IPS DF 6.9 (cell line): ENCODE data around the gene ZFP69.

ENCODE experiments used
- DNase-seq: peaks from one replicate; pipeline ENCODE4 v3.0.0-alpha.2; 2013; ENCODE audit warnings: low read depth, low spot score
- H3K27ac ChIP-seq: one replicate; pipeline ENCODE4 v1.5.1; 2013; ENCODE audit warnings: low read length, control low read depth
- H3K27me3 ChIP-seq: 2 replicates; pipeline ENCODE4 v1.6.1; 2013; ENCODE audit warnings: mild to moderate bottlenecking, low read length; ENCODE audit not compliant: control insufficient read depth, insufficient read depth
- H3K36me3 ChIP-seq: 2 replicates; pipeline ENCODE4 v1.6.1; 2013; ENCODE audit warnings: low read length; ENCODE audit not compliant: control insufficient read depth, insufficient read depth
- H3K4me1 ChIP-seq: 2 replicates; pipeline ENCODE4 v1.6.1; 2013; ENCODE audit warnings: low read length; ENCODE audit not compliant: control insufficient read depth, insufficient read depth
- H3K4me3 ChIP-seq: 2 replicates; pipeline ENCODE4 v1.5.1; 2013; ENCODE audit warnings: mild to moderate bottlenecking, low read length
- H3K9me3 ChIP-seq: 2 replicates; pipeline ENCODE4 v1.6.1; 2013; ENCODE audit warnings: low read length, inconsistent platforms; ENCODE audit not compliant: control insufficient read depth, insufficient read depth
- WGBS: extraction: QIAGEN DNeasy Blood & Tissue Kit; methylation state at CpG from one replicate; pipeline ENCODE4 v1.1.7; 2013; ENCODE audit warnings: mixed read lengths, missing lambda C conversion rate; ENCODE audit not compliant: insufficient read length, insufficient coverage; 5-methylcytosine and 5-hydroxymethylcytosine counted together

Gene ZFP69

DNA sequence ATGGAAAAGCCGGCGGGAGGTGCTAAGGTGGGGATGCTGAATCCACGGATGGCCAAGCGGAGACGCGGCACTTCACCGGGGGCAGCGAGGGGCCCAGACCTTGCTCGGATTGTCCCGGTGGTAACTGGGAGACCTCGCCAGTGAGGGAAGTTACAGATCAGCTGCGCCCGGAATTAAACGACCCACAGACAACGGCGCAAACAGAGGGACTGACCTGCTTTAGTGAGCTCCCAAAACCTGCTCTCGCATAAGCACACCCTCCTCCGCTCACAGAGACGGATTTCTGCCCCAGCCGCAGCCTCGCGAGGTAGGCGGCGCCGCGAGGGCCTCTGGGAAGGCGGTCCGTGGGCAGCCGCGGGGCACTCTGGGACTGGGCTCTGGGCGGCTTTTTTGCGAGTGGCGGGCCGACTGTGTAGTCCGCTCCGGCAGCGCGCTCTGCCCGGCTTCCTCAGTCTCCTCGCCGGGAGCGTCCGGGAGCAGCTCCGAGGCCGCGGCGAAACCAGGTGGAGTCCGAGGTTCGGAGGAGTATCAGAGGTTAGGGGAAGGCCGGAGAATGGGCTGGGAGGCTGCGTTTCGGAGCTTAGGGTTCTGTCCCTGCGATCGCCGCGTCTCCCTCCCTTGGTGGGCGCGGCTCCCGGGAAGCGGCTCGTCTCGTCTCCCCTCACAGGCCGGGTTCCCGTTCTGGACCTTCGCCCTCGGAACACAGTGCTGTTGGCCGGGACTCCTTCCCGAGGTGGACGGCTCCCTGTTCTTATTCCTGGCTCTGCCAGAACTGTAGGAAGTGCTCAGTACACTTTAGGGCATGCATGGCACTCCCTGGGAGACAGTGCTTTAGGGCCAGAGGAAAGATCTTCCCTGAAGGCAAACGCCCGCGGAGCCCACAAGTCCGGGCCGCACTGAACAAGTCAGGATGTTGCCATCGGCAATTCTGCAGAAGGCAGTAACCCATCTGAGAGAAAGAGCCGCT is 31.6 kb downstream of the ZFP69 start, which contains the start of gene EXO5:
EXO5 (plus strand) TSS at position 393 of the 967 bp plus-strand sequence. CDS start 5,778 bp downstream, outside the sequence.
- H3K36me3 ChIP-seq: no peaks in the 10 kb centered on the region
- no peak within 1 kb of the TSS for H3K27ac ChIP-seq
- no CpG with 5 or more reads among the region's 76 CpGs for WGBS
- H3K27me3 ChIP-seq: no peaks in the 10 kb centered on the region
- H3K4me3 ChIP-seq: peak within 1 kb of the TSS; percentile 41; the same call in 1 of the 2 replicates
- H3K9me3 ChIP-seq: no peaks in the 10 kb centered on the region
- no peaks in the 10 kb centered on the region for H3K4me1 ChIP-seq
- no peak for DNase-seq

DNA sequence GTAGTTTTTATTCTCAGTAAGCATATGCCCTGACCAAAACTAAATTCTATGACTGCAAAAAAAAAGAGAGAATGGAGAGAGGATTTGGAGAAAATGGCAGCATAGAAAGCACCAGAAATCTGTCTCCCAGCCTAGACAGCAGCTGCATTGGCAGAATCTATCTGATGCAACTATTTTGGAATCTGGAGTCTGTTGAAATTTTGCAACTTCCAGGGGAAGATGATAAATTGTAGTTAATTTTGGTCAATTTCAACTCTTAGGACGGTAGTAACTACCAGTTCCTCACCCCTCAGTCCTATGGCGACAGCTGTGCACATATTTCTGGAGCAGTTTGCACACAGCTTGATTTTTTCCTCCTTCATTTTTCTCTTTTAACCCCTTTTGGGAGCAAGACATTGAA is 42.4 kb downstream of the ZFP69 start:
- DNase-seq: no peak
- no peaks in the 10 kb centered on the region for H3K27me3 ChIP-seq
- H3K9me3 ChIP-seq: no peaks in the 10 kb centered on the region; the same call in 1 of the 2 replicates
- no peaks in the 10 kb centered on the region for H3K4me1 ChIP-seq
- no CpG with 5 or more reads among the region's 2 CpGs for WGBS
- no peak overlapping the region for H3K27ac ChIP-seq
- H3K4me3 ChIP-seq: no peak overlapping the region
- H3K36me3 ChIP-seq: 0 out of 2 replicates have a peak, but pooled peaks cover 4% of the 10 kb centered on the region

DNA sequence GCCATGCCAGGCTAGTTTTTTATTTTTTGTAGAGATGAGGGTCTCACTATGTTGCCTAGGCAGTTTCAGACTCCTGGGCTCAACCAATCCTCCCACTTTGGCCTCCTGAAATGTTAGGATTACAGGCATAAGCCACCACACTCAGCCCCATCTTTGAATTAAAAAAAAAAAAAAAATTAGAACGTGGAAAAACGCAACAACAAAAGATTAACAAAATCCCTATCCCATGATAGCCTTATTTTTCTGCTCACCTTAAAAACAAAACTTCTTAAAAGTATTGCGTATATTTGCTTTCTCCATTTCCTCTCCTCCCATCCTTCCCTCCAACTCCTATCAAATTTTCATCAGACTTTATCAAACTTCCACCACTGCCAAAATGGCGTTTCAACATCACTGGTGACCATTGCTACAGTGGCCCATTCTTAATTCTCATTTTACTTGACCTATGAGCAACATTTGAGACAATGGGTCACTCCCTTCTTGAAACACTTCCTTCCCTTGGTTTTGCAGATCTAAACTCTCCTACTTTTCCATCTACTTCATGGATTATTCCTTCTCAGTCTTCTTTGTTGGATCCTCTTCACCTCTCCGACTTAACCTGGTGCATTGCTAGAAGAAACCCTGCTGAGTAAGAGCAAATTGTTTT is 53.8 kb downstream of the ZFP69 start:
- Histone ChIP-seq H3K9me3 (no peaks in the 10 kb centered on the region), H3K4me3 (peak overlapping the region; percentile 94; the same call in 1 of the 2 replicates), H3K4me1 (no peaks in the 10 kb centered on the region), H3K27me3 (no peaks in the 10 kb centered on the region), H3K36me3 (no peaks in the 10 kb centered on the region), H3K27ac (no peak overlapping the region)
- WGBS: 100% methylated on average over 2 of the region's 5 CpGs
- no peak for DNase-seq

DNA sequence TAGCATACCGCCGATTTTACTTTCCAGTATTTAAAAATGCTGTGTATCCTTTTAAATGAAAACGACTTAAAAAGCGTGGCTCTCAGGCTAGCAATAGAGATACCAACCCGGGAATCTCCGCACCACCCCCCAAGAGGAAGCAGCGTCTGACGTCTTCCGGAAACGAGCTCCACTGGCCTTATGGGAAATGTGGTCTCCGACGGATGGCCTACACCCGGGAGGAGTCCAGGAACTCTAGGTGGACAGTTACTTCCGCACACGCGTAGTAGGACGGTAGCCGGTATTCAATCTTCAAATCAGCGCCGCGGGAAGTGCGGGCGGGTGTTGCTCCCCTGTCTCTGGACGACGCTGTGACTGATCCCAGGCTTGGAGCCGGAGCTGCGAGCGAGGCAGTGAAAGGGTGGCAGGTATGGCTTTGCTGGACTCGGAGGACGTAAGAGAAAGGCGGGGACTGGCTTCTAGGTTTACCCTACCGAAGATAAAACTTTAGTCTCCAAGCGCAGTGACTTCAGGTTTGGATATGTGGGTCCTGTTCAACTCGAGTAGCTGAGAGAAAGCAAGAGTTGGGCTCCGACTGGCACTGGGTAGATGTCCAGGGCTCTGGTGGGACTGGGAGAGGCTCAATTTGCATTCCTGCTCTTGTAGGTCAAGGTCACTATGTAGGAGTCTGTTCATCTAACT is 54.4 kb downstream of the ZFP69 start, which contains the start of gene ZNF684:
ZNF684 (plus strand) TSS at position 257 of the 681 bp plus-strand sequence. CDS start 1,530 bp downstream, outside the sequence.
- WGBS: no CpG with 5 or more reads among the region's 35 CpGs
- no peaks in the 10 kb centered on the region for H3K4me1 ChIP-seq

DNA sequence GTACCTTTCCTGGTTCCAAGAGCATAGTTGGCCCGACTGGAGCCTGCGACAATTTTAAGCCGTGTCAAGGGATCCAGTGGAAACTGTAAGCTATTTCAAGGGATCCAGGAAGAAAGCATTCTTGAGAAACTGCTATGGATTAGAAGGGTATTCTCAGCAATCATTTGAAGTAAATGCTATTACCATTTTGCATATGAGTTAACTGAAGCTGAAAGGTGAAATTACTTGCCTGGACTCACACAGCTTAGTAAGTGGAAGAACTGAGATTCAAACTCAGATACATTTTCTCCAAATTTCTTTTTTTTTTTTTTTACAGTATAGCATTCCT is 54.9 kb downstream of the ZFP69 start:
- Histone ChIP-seq H3K4me3 (peak overlapping the region; percentile 94; the same call in 1 of the 2 replicates), H3K4me1 (no peaks in the 10 kb centered on the region), H3K9me3 (no peaks in the 10 kb centered on the region), H3K27me3 (no peaks in the 10 kb centered on the region), H3K36me3 (no peaks in the 10 kb centered on the region), H3K27ac (no peak overlapping the region)
- no peak for DNase-seq
- no CpG with 5 or more reads among the region's 3 CpGs for WGBS

More for the DNA sequence above, 54.4 kb downstream of the ZFP69 start, which contains the start of gene ZNF684:
- no peaks in the 10 kb centered on the region for H3K27me3 ChIP-seq
- no peaks in the 10 kb centered on the region for H3K9me3 ChIP-seq
- peak within 1 kb of the TSS; percentile 94 for H3K4me3 ChIP-seq
- peak; percentile 75 for DNase-seq
- no peaks in the 10 kb centered on the region for H3K36me3 ChIP-seq
- no peak within 1 kb of the TSS for H3K27ac ChIP-seq

DNA sequence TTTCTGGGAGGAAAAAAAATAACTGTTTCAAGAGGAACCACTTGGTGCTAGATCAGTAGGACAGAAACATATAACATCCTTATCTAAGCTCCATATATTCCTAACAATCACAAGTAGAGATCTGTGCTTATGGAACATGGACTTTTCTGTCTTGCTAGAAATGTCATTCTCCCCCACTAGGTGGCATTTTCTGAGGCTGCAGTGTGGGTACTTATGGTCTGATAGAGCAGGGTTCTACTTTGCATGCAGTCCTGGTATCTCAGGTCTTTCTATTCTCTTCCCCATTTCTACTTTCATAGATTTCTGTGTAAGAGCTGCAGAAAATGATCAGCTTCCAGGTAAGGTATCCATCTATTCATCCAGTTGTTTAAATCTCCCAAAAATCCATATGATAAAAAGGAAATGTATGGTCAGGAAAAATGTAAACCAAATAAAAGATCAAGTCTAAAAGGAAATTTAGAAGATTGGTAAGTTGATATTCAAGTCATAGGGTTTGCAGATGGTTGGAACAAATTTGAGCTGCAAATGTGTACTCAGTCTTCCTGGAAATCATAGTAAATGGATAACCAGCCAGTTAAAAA is 55.8 kb downstream of the ZFP69 start:
- Histone ChIP-seq H3K4me1 (no peaks in the 10 kb centered on the region), H3K4me3 (no peak overlapping the region), H3K36me3 (no peaks in the 10 kb centered on the region), H3K27me3 (no peaks in the 10 kb centered on the region), H3K27ac (no peak overlapping the region), H3K9me3 (no peaks in the 10 kb centered on the region)
- DNase-seq: no peak

DNA sequence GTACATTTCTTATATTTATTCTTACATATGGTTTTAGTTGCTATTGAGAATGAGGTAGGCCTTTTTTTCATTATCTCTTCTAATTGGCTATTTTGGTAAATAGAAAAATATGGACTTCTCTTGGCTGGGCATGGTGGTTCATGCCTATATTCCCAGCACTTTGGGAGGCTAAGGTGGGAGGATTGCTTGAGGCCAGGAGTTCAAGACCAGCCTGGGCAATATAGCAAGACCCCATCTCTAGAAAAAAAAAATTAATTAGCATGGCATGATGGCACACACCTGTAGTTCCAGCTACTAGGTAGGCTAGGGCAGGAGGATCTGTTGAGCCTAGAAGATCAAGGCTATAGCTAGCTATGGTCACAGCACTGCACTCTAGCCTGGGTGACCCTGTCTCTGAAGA is 57.5 kb downstream of the ZFP69 start:
- no peaks in the 10 kb centered on the region for H3K27me3 ChIP-seq
- H3K4me1 ChIP-seq: no peaks in the 10 kb centered on the region
- H3K4me3 ChIP-seq: no peak overlapping the region
- no peak overlapping the region for H3K27ac ChIP-seq
- no peak for DNase-seq
- no peaks in the 10 kb centered on the region for H3K36me3 ChIP-seq
- H3K9me3 ChIP-seq: no peaks in the 10 kb centered on the region

DNA sequence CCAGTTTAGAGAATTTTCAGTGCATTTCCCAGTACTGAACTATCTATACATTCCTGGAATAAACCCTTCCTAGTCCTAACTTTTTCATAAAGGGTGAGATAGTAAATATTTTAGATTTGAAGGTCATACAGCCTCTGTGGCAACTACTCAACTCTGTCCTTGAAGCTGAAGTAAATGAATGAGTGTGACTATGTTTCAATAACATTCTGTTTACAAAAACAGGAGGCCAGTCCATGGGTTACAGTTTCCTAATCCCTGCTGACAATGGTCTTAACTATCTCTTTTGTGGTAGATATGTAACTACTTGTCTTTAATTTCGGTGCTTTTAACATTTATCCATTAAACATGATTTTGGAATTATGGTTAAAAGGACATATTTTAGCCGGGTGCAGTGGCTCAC is 58.6 kb downstream of the ZFP69 start:
- Histone ChIP-seq H3K27ac (no peak overlapping the region), H3K4me3 (no peak overlapping the region), H3K36me3 (no peaks in the 10 kb centered on the region), H3K4me1 (no peaks in the 10 kb centered on the region), H3K27me3 (no peaks in the 10 kb centered on the region), H3K9me3 (no peaks in the 10 kb centered on the region)
- DNase-seq: no peak
- no CpG with 5 or more reads among the region's 2 CpGs for WGBS

DNA sequence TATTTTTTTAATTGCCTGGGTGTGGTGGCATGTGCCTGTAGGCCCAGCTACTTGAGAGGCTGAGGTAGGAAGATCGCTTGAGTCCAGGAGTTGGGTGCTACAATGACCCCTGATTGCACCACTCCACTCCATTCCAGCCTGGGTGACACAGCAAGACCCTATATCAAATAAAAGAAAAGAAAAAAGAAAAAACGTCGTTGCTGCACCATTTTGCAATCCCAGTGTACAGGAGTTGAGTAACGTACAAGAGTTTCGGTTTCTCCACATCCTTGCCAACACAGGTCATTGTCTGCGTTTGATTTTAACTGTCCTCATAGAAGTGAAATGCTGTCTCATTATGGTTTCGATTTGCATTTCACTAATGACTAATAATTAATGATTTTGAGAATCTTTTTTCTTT is 62.2 kb downstream of the ZFP69 start:
- Histone ChIP-seq H3K4me3 (no peak overlapping the region), H3K36me3 (no peaks in the 10 kb centered on the region), H3K27me3 (no peaks in the 10 kb centered on the region), H3K27ac (no peak overlapping the region), H3K9me3 (no peaks in the 10 kb centered on the region), H3K4me1 (no peaks in the 10 kb centered on the region)
- DNase-seq: no peak
- WGBS: no CpG with 5 or more reads among the region's 7 CpGs
